ENCODE results near the gene ARHGAP19.

Gene ARHGAP19

DNA sequence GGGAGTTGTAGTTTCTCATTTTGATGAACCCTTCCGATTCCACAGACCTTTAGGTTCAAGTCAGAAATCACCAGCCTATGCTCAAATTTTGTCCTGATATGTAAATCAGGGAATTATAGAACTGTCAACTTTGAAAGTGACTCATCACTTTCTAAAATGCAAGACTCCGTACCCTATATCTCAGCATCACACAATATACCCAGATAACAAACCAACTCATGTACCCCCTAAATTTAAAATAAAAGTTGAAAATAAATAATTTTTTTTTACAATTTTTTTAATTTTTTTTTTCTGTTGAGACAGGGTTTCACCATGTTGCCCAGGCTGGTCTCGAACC is 393 bp upstream of the ARHGAP19 start:
- H3K27ac ChIP-seq, result peak overlapping the region; percentile 99
- TF ChIP-seq ZFX (IDR thresholded peaks at IDR 0.05; ENCODE audit: borderline replicate concordance), result no peak
- TF ChIP-seq CTCF (IDR thresholded peaks at IDR 0.05), result no peak

DNA sequence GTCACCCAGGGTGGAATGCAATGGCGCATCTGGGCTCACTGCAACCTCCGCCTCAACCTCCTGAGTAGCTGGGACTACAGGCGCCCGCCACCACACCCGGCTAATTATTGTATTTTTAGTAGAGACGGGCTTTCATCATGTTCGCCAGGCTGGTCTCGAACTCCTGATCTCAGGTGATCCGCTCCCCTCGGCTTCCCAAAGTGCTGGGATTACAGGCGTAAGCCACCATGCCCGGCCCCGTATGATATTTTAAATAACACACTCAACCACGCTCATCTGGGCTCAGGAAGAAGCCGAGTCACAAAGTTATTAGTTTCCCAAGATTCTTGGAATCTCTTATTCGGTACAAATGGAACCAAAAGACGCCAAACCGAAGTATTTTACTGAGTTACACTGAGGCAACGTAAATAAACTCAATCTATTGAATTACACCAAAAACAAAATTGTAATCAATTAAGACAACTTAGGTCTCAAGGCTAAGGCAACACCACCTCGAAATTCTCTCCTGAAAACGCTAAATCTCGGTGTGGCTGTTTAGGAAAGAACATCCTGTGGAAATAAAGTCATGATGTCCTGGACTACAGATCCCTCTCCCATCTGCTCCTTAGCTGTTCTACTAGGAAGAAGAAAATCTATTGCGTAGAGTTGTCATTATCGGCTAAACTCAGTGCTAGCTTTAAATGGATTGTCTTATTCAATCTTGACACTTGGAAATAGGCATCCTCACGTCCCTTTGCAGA is 910 bp downstream of the ARHGAP19 start:
- TF ChIP-seq CTCF (IDR thresholded peaks at IDR 0.05), result no peak
- TF ChIP-seq ZFX (IDR thresholded peaks at IDR 0.05; ENCODE audit: borderline replicate concordance), result no peak
- H3K27ac ChIP-seq, result peak overlapping the region; percentile 99

DNA sequence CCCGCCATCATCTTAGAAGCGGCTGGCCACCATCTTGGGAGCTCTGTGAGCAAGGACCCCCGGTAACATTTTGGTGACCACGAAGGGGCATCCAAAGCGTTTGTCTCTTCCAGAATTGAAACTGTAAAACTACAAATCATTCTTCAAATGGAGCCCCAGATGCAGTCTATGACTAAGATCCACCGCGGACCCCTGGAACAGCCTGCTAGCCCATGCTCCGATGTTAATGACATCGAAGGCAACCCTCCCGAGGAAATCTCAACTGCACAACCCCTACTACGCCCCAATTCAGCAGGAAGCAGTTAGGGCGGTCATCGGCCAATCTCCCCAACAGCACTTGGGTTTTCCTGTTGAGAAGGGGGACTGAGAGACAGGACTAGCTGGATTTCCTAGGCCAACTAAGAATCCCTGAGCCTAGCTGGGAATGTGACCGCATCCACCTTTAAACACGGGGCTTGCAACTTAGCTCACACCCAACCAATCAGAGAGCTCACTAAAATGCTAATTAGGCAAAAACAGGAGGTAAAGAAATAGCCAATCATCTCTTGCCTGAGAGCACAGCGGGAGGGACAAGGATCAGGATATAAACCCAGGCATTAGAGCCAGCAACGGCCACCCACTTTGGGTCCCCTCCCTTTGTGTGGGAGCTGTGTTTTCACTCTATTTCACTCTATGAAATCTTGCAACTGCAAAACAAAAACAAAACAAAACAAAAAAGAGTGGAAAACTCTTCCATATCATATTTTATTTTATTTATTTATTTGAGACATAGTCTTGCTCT is 1.7 kb downstream of the ARHGAP19 start:
- H3K27ac ChIP-seq, result peak overlapping the region; percentile 99

GRCh38 chr10:97290076-97290475 is 2.4 kb downstream of the ARHGAP19 start:
- H3K27ac ChIP-seq, result peak overlapping the region; percentile 99; the same call in 1 of the 2 replicates

- TF ChIP-seq CTCF (IDR thresholded peaks at IDR 0.05) (no peak), ZFX (IDR thresholded peaks at IDR 0.05; ENCODE audit: borderline replicate concordance) (no peak)
- no peak overlapping the region for H3K27ac ChIP-seq
These were observed 11.7 kb downstream of the ARHGAP19 start for GRCh38 chr10:97280783-97281182.

DNA sequence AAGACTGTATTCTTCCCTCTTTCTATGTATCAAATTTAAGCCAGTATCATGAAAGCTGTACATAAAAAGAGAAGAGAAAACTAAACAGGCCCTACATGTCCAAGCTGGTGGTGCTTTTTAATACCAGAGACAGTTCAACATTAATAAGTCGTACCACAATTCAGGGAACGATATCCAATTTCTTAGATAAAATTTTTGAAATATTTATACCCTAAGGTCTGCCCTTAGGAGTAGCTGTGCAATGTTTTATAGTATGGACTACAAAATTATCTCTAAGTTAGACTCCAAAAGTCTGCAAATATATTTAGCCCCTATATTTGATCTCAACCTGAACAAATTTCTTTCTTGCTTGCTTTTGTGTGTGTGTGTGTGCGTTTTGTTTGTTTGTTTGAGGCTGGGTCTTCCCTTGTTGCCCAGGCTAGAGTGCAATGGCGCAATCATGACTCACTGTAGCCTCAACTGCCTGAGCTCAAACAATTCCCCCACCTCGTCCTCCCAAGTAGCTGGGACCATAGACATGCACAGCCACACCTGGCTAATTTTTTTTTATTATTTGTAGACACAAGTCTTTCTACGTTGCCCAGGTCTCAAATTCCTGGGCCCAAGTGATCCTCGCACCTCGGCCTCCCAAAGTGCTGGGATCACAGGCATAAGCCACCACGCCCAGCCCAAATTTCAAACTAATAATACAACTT is 13.2 kb downstream of the ARHGAP19 start:
- no peak for TF ChIP-seq CTCF (IDR thresholded peaks at IDR 0.05)
- no peak for TF ChIP-seq ZFX (IDR thresholded peaks at IDR 0.05; ENCODE audit: borderline replicate concordance)
- no peak overlapping the region for H3K27ac ChIP-seq

DNA sequence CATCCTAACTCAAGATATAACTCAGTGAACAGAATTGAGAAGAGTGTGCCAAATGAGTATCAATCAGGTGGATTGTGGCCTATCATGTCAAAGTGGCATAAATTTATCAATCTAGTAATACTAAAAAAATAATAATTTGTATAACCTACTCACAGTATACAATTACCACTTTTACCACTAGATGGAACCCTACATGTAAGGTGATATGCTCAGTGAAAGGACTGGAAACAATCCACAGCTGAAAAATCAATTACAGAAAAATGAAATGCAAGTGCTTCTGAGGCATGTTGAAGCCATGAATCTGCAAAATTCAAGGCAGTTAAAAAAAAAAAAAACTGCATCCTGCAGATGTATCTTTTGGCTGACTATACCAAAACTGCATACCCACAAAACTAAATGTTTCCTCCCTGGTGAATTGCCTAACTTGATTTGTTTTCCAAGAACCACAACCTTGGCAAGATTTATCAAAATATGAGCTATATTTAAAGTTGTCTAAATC is 13.9 kb downstream of the ARHGAP19 start:
- H3K27ac ChIP-seq, result no peak overlapping the region

More for the DNA sequence above, 13.9 kb downstream of the ARHGAP19 start:
- TF ChIP-seq ZFX (IDR thresholded peaks at IDR 0.05; ENCODE audit: borderline replicate concordance) (no peak), CTCF (IDR thresholded peaks at IDR 0.05) (peak; percentile 79)
